ENCODE data around the gene KCNAB1.

GRCh38 chr3:156554842-156555687 lies 434.7 kb downstream of the KCNAB1 start, which contains the start of gene SSR3:
- TF ChIP-seq POLR2AphosphoS5 (IDR thresholded peaks at IDR 0.05; ENCODE audit: insufficient read depth in 1 of 2, low read depth in 1 of 2) (peak; percentile 97), CTCF (IDR thresholded peaks at IDR 0.05) (peak in 1 of 3 experiments; percentile 64)
